RPMI7951 (cell line): ENCODE measurements around the gene MARK4. TPM values are rescaled to one million over a fixed set of nuclear protein-coding genes. Genes with fewer than 3 reads are reported as not detected.
"Not testable (repeated sequence)": the region's sequence is repeated elsewhere in the genome, so short reads cannot be mapped to it uniquely, and the experiment has no call there.

ENCODE experiments used
- DNase-seq: peaks from one replicate; pipeline ENCODE4 v3.0.0-alpha.2; 2012; ENCODE audit warnings: low read depth
- total RNA-seq: library from RNA; depleted of rRNA; stranded (reverse); fragments of >200 nt; shearing (Covaris generic); gene quantifications from 2 replicates; pipeline ENCODE4 v1.2.3, GENCODE V29; 2014

Gene MARK4
- total RNA-seq, 1 experiment from 2014 or later: 6.6 TPM

- DNase-seq: peak; percentile 24
Measured at GRCh38 chr19:45305421-45305820, 54.4 kb downstream of the MARK4 start.

- DNase-seq: peak; percentile 18
Measured at GRCh38 chr19:45306040-45306439, 55.0 kb downstream of the MARK4 start.

- no peak for DNase-seq
Measured at GRCh38 chr19:45306518-45307027, 55.5 kb downstream of the MARK4 start.

GRCh38 chr19:45307361-45307760 lies 56.3 kb downstream of the MARK4 start:
- no peak for DNase-seq

GRCh38 chr19:45309322-45309721 lies 58.3 kb downstream of the MARK4 start:
- DNase-seq: not testable (repeated sequence)

GRCh38 chr19:45311621-45312020 lies 60.5 kb downstream of the MARK4 start:
- peak; percentile 61 for DNase-seq

- not testable (repeated sequence) for DNase-seq
Measured at GRCh38 chr19:45312285-45312684, 61.2 kb downstream of the MARK4 start.

GRCh38 chr19:45314708-45315245 lies 63.7 kb downstream of the MARK4 start:
- no peak for DNase-seq

- DNase-seq: no peak
Measured at GRCh38 chr19:45315304-45315703, 64.2 kb downstream of the MARK4 start.

- DNase-seq: no peak
Measured at GRCh38 chr19:45320997-45321775, 70.1 kb downstream of the MARK4 start.

GRCh38 chr19:45321848-45322247 lies 70.8 kb downstream of the MARK4 start:
- DNase-seq: no peak

GRCh38 chr19:45322311-45322710 lies 71.2 kb downstream of the MARK4 start:
- no peak for DNase-seq

GRCh38 chr19:45322744-45323281 lies 71.7 kb downstream of the MARK4 start, which contains the start of gene CKM:
CKM (minus strand) TSS chr19:45322875; CDS start chr19:45319713, 3,162 bp downstream.
- no peak for DNase-seq

- no peak for DNase-seq
Measured at GRCh38 chr19:45323671-45324081, 72.6 kb downstream of the MARK4 start.

- no peak for DNase-seq
Measured at GRCh38 chr19:45324349-45324907, 73.4 kb downstream of the MARK4 start.

GRCh38 chr19:45327404-45328143 lies 76.5 kb downstream of the MARK4 start:
- no peak for DNase-seq

GRCh38 chr19:45331411-45331810 lies 80.3 kb downstream of the MARK4 start:
- no peak for DNase-seq

- DNase-seq: no peak
Measured at GRCh38 chr19:45333609-45334303, 82.7 kb downstream of the MARK4 start.

- not testable (repeated sequence) for DNase-seq
Measured at GRCh38 chr19:45334881-45335280, 83.8 kb downstream of the MARK4 start.

GRCh38 chr19:45336696-45337251 lies 85.7 kb downstream of the MARK4 start:
- DNase-seq: no peak

- DNase-seq: no peak
Measured at GRCh38 chr19:45339629-45340028, 88.6 kb downstream of the MARK4 start.
